Brain microvascular endothelial cell (primary cell): ENCODE data around the gene RALY.

Experiments used
- DNase-seq: peaks from one replicate; pipeline ENCODE4 v3.0.0-alpha.2; 2020
- H3K27ac ChIP-seq: fragments of 250-450 bp; sonication (Bioruptor Pico); 2 replicates; pipeline ENCODE4 v1.5.1; 2020; ENCODE audit warnings: mild to moderate bottlenecking, moderate library complexity
- H3K27me3 ChIP-seq: fragments of 250-450 bp; sonication (Bioruptor Pico); replicated peaks from 2 replicates; pipeline ENCODE4 v1.5.1; 2020; ENCODE audit warnings: mild to moderate bottlenecking
- H3K36me3 ChIP-seq: fragments of 250-450 bp; sonication (Bioruptor Pico); replicated peaks from 2 replicates; pipeline ENCODE4 v1.5.1; 2020; ENCODE audit warnings: mild to moderate bottlenecking
- H3K4me3 ChIP-seq: 2 replicates; pipeline ENCODE4 v1.5.1; 2011; ENCODE audit warnings: low read depth, mild to moderate bottlenecking, control low read depth, low read length, moderate library complexity
- CTCF ChIP-seq: IDR thresholded peaks from 2 replicates; pipeline ENCODE4 v1.5.1; 2011; ENCODE audit warnings: low read depth, mild to moderate bottlenecking, moderate library complexity, low read length, control low read depth, inconsistent platforms; ENCODE audit errors: missing control alignments
- in situ Hi-C: cut with HindIII; loops from 2 replicates; pipeline ENCODE4 v1.10.0; 2017; ENCODE audit warnings: low sequenced_read_pairs, low pct_ligation_motif_present

Gene RALY

GRCh38 chr20:34109442-34109841 lies 115.7 kb downstream of the RALY start:
- Histone ChIP-seq H3K27ac (no peak overlapping the region), H3K27me3 (no peaks in the 10 kb centered on the region), H3K4me3 (no peak overlapping the region), H3K36me3 (peaks cover 16% of the 10 kb centered on the region)
- DNase-seq = no peak
- in situ Hi-C loops = no loop called here
- no peak for TF ChIP-seq CTCF

- peaks cover 9% of the 10 kb centered on the region for H3K36me3 ChIP-seq
- H3K27ac ChIP-seq = no peak overlapping the region
- H3K4me3 ChIP-seq = peak overlapping the region; percentile 94
- in situ Hi-C loops = no loop called here
- DNase-seq = no peak
- no peak for TF ChIP-seq CTCF
- H3K27me3 ChIP-seq = no peaks in the 10 kb centered on the region
Observed at GRCh38 chr20:34110025-34110744, 116.5 kb downstream of the RALY start.

GRCh38 chr20:34110745-34111641 lies 117.3 kb downstream of the RALY start:
- Histone ChIP-seq H3K36me3 (peaks cover 5% of the 10 kb centered on the region), H3K4me3 (peak overlapping the region; percentile 94), H3K27me3 (no peaks in the 10 kb centered on the region), H3K27ac (peak overlapping the region; percentile 97)
- no peak for TF ChIP-seq CTCF
- in situ Hi-C loops = no loop called here
- peak; percentile 22 for DNase-seq

GRCh38 chr20:34111702-34112599 lies 118.2 kb downstream of the RALY start, which contains the start of gene EIF2S2:
Gene EIF2S2 (minus strand): TSS chr20:34112243. CDS start chr20:34112110, 133 bp downstream.
- peak; percentile 93 for DNase-seq
- Histone ChIP-seq H3K4me3 (peak within 1 kb of the TSS; percentile 94), H3K36me3 (peaks cover 4% of the 10 kb centered on the region), H3K27ac (peak within 1 kb of the TSS; percentile 97), H3K27me3 (no peaks in the 10 kb centered on the region)
- no peak for TF ChIP-seq CTCF
- in situ Hi-C loops = no loop called here

- Histone ChIP-seq H3K27ac (peak overlapping the region; percentile 97), H3K36me3 (peaks cover 4% of the 10 kb centered on the region), H3K27me3 (no peaks in the 10 kb centered on the region), H3K4me3 (peak overlapping the region; percentile 94)
- no peak for TF ChIP-seq CTCF
- peak; percentile 34 for DNase-seq
- in situ Hi-C loops = no loop called here
Observed at GRCh38 chr20:34112600-34113101, 118.9 kb downstream of the RALY start.
